Osteoblast (primary cell): ENCODE data around the gene FAM153A. TPM values are rescaled to one million over a fixed set of nuclear protein-coding genes. Genes with fewer than 3 reads are reported as not detected.
"Not testable (repeated sequence)": the region's sequence is repeated elsewhere in the genome, so short reads cannot be mapped to it uniquely, and the experiment has no call there.

Source experiments
- DNase-seq: peaks from one replicate; pipeline ENCODE4 v3.0.0; 2011; ENCODE audit warnings: low spot score, mixed read lengths; ENCODE audit not compliant: insufficient read length; ENCODE audit errors: missing footprints
- H2AFZ ChIP-seq: 2 replicates; pipeline ENCODE4 v1.6.0; 2011; ENCODE audit warnings: mild to moderate bottlenecking, low read length
- H3K27ac ChIP-seq: 2 replicates; pipeline ENCODE4 v1.5.1; 2011; ENCODE audit warnings: mild to moderate bottlenecking, low read depth, low read length, moderate library complexity
- H3K27me3 ChIP-seq: 2 replicates; pipeline ENCODE4 v1.6.0; 2012; ENCODE audit warnings: mild to moderate bottlenecking, control low read depth, inconsistent platforms, low read length, moderate library complexity; ENCODE audit not compliant: insufficient read depth
- H3K36me3 ChIP-seq: 2 replicates; pipeline ENCODE4 v1.5.1; 2011; ENCODE audit warnings: mild to moderate bottlenecking, low read length, control low read depth, moderate library complexity; ENCODE audit not compliant: insufficient read depth
- H3K4me1 ChIP-seq: 2 replicates; pipeline ENCODE4 v1.5.1; 2011; ENCODE audit warnings: mild to moderate bottlenecking, low read length, control low read depth, moderate library complexity; ENCODE audit not compliant: insufficient read depth
- H3K4me2 ChIP-seq: 2 replicates; pipeline ENCODE4 v1.6.0; 2011; ENCODE audit warnings: mild to moderate bottlenecking, low read length; ENCODE audit not compliant: insufficient read depth
- H3K4me3 ChIP-seq: fragments of 200-600 bp; sonication (generic); 3 replicates; pipeline ENCODE4 v1.5.1; 2012; ENCODE audit warnings: mild to moderate bottlenecking, low read length, inconsistent platforms; ENCODE audit not compliant: insufficient read depth
- H3K79me2 ChIP-seq: 2 replicates; pipeline ENCODE4 v1.6.0; 2012; ENCODE audit warnings: mild to moderate bottlenecking, low read length, control low read depth, inconsistent platforms; ENCODE audit not compliant: insufficient read depth
- H3K9me3 ChIP-seq: 2 replicates; pipeline ENCODE4 v1.5.1; 2011; ENCODE audit warnings: low read depth, low read length, control low read depth
- H4K20me1 ChIP-seq: 2 replicates; pipeline ENCODE4 v1.6.0; 2012; ENCODE audit warnings: mild to moderate bottlenecking, low read length, control low read depth; ENCODE audit not compliant: insufficient read depth
- total RNA-seq: library from RNA; depleted of rRNA; stranded (reverse); fragments of >200 nt; gene quantifications from 2 replicates; pipeline ENCODE4 v1.2.3, GENCODE V29; 2012

The FAM153A gene
- total RNA-seq, 1 donor = not detected

GRCh38 chr5:177809209-177809913 lies 26.7 kb upstream of the FAM153A start:
- H2AFZ ChIP-seq, DNase-seq, H3K79me2 ChIP-seq, H3K36me3 ChIP-seq, H3K27ac ChIP-seq, H3K4me1 ChIP-seq, H3K4me3 ChIP-seq, H3K9me3 ChIP-seq, H3K27me3 ChIP-seq, H3K4me2 ChIP-seq, H4K20me1 ChIP-seq: not testable (repeated sequence)

DNA sequence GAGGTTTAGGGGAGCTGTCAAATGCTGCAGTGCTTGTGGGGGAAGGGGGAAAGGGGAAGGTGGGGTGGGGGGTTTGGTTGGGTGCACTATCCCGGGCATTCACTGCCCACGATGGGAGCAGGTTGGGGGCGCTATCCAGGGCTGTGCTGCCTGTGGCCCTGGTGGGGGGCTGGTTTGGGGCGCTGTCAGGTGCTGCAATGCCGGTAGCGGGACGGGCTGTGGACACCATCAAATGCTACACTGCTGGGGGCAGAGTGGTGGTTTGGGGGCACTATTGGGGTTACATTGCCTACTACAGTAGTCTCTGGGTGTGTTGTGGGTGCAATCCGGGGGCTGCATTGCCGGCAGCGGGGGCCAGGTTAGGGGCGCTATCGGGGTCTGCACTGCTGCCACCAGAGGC lies 25.7 kb upstream of the FAM153A start:
- not testable (repeated sequence) for H3K27ac ChIP-seq, H3K9me3 ChIP-seq, H4K20me1 ChIP-seq, H3K4me1 ChIP-seq, H3K4me3 ChIP-seq, H2AFZ ChIP-seq, H3K27me3 ChIP-seq, DNase-seq, H3K79me2 ChIP-seq, H3K4me2 ChIP-seq, H3K36me3 ChIP-seq

GRCh38 chr5:177807265-177807664 lies 24.6 kb upstream of the FAM153A start:
- not testable (repeated sequence) for H4K20me1 ChIP-seq, H3K79me2 ChIP-seq, H3K4me2 ChIP-seq, H3K9me3 ChIP-seq, H3K4me1 ChIP-seq, H3K27ac ChIP-seq, DNase-seq, H3K27me3 ChIP-seq, H3K36me3 ChIP-seq, H2AFZ ChIP-seq, H3K4me3 ChIP-seq

DNA sequence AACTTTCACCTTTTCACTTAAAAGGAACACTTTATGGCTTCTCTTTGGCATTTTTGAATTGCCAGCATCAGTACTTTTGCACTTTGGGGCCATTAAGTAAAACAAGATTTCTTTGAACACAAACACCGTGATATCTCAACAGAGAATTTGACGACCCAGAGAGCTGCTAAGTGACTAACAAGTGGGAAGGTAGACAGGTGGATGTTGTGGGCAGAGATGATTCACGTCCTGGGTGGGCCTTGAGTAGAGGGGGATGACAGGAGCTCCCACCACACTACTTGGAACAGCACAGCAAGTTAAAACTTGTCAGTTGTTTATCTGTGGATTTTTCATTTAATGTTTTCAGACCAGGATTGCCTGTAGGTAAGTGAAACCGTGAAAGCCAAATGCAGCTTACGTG lies 18.7 kb upstream of the FAM153A start:
- not testable (repeated sequence) for H3K79me2 ChIP-seq, DNase-seq, H4K20me1 ChIP-seq

GRCh38 chr5:177798237-177798840 lies 15.6 kb upstream of the FAM153A start:
- H3K36me3 ChIP-seq, H3K9me3 ChIP-seq, H3K79me2 ChIP-seq, DNase-seq, H3K27ac ChIP-seq, H3K4me2 ChIP-seq, H4K20me1 ChIP-seq, H2AFZ ChIP-seq, H3K27me3 ChIP-seq, H3K4me3 ChIP-seq, H3K4me1 ChIP-seq: not testable (repeated sequence)

More for the DNA sequence above, 18.7 kb upstream of the FAM153A start:
- H3K4me2 ChIP-seq, H3K27me3 ChIP-seq, H3K36me3 ChIP-seq, H3K9me3 ChIP-seq, H2AFZ ChIP-seq, H3K27ac ChIP-seq, H3K4me1 ChIP-seq, H3K4me3 ChIP-seq: not testable (repeated sequence)

DNA sequence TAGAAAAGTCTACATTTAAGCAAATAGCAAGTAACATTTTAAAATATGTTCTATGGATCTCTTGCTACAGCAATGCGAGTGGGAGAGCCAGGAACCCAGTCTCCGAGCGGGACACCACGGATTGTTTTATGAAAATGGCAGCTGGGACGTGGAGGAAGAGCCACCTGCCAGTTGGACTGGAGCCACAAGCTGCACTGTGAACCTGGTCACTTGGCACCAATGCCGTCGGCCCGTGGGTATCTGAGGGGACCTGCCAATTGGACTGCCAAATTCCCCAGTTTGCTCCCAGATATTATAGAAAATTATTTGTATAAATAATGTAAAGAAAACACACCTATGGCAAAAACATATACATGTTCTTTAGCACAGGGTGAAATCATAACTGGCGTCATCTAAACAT lies 10.6 kb upstream of the FAM153A start:
- H3K4me2 ChIP-seq, H3K36me3 ChIP-seq, H2AFZ ChIP-seq, H3K79me2 ChIP-seq, H3K27me3 ChIP-seq, H3K4me1 ChIP-seq, H3K27ac ChIP-seq, H3K4me3 ChIP-seq, DNase-seq, H3K9me3 ChIP-seq, H4K20me1 ChIP-seq: not testable (repeated sequence)

GRCh38 chr5:177791649-177792048 lies 8.9 kb upstream of the FAM153A start:
- not testable (repeated sequence) for H3K4me2 ChIP-seq, H2AFZ ChIP-seq, DNase-seq, H4K20me1 ChIP-seq, H3K27me3 ChIP-seq, H3K79me2 ChIP-seq, H3K9me3 ChIP-seq, H3K27ac ChIP-seq, H3K36me3 ChIP-seq, H3K4me1 ChIP-seq, H3K4me3 ChIP-seq

DNA sequence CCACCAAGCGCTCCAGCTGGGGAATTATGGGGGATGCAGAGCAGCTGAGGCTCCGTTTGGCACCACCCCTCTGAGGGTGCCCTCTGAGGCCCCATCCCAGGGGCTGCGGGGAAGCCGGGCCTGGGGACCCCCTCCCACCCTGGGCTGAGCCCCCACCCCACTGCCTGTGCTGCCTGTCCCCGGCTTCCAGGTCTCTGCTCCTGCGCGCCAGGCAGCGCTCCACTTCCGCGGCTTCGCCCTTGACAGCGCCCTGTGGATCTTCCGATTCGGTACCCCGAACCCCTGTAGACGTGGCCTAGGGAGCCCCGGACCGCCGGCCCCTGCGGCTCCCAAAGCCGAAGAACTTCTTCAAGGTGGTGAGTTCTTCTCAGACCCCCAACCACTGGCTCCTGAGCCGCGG lies 530 bp downstream of the FAM153A start:
- H3K4me3 ChIP-seq, H3K9me3 ChIP-seq, H2AFZ ChIP-seq, H3K27ac ChIP-seq, H3K79me2 ChIP-seq, H3K36me3 ChIP-seq, H4K20me1 ChIP-seq, H3K4me1 ChIP-seq, H3K27me3 ChIP-seq, H3K4me2 ChIP-seq, DNase-seq: not testable (repeated sequence)

DNA sequence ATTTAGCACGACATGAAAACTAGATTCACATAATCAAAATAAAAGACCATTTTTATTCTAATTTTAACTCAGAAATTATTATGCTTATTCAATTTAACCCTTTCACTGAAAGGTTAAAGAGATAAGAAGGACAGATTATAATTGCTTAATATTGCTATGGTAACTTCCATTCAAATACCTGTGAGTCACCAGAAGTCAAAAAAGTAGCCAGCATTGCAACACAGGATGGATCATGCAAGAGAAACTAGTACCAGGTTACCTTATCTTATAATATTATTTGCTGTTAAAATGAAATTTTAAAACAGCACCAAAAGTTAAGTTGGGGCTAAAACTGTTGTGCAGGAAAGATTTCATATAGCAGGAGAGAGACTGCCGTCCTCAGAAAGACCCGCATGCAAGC lies 11.5 kb downstream of the FAM153A start:
- not testable (repeated sequence) for H3K27me3 ChIP-seq, H3K79me2 ChIP-seq, H3K4me2 ChIP-seq, H4K20me1 ChIP-seq, DNase-seq, H3K4me3 ChIP-seq, H3K27ac ChIP-seq, H3K9me3 ChIP-seq, H3K4me1 ChIP-seq, H2AFZ ChIP-seq, H3K36me3 ChIP-seq
